Cardiac muscle cell (in vitro differentiated cells and primary cell): ENCODE results near the gene GATAD2A. TPM values are rescaled to one million over a fixed set of nuclear protein-coding genes. Genes with fewer than 3 reads are reported as not detected.

Experiments
- DNase-seq, 2 donors: peaks; one replicate each; pipeline versions ENCODE4 v3.0.0 to v3.0.0-alpha.2; 2010 to 2017; ENCODE audit warnings: low read depth in 1 of 2, low spot score in 1 of 2
- H3K27ac ChIP-seq: fragments of 200-600 bp; sonication (generic); 2 replicates; pipeline ENCODE4 v1.5.1; 2016
- H3K27me3 ChIP-seq: fragments of 200-600 bp; sonication (generic); 2 replicates; pipeline ENCODE4 v1.6.0; 2016; ENCODE audit warnings: control low read depth
- H3K36me3 ChIP-seq: fragments of 200-600 bp; sonication (generic); 2 replicates; pipeline ENCODE4 v1.5.1; 2016; ENCODE audit warnings: control low read depth
- H3K4me1 ChIP-seq: fragments of 200-600 bp; sonication (generic); 2 replicates; pipeline ENCODE4 v1.8.1; 2017; ENCODE audit warnings: low read depth, mild to moderate bottlenecking, mixed run types
- H3K4me3 ChIP-seq: fragments of 200-600 bp; sonication (generic); 2 replicates; pipeline ENCODE4 v1.5.1; 2016; ENCODE audit warnings: mild to moderate bottlenecking
- H3K9me3 ChIP-seq: fragments of 200-600 bp; sonication (generic); 2 replicates; pipeline ENCODE4 v1.5.1; 2017; ENCODE audit warnings: low read depth, mild to moderate bottlenecking, control low read depth
- CTCF ChIP-seq: IDR thresholded peaks from 2 replicates; pipeline ENCODE4 v1.5.1; 2012; ENCODE audit warnings: low read depth, mild to moderate bottlenecking, low read length
- polyA plus RNA-seq: library from polyadenylated mRNA; unstranded; fragments of >200 nt; fragmentation: Nextera tagmentation; extraction: Ambion mirVana; gene quantifications from 2 replicates; pipeline ENCODE4 v1.2.1, GENCODE V29; 2016
- total RNA-seq: library from RNA; depleted of rRNA; stranded (reverse); fragments of >200 nt; gene quantifications from 2 replicates; pipeline ENCODE4 v1.2.3, GENCODE V29; 2016

The GATAD2A gene
- total and polyA plus RNA-seq, 2 experiments from 2014 or later: 32.3 to 98.3 TPM

- peaks cover 56% of the 10 kb centered on the region for H3K4me1 ChIP-seq
- H3K9me3 ChIP-seq: no peaks in the 10 kb centered on the region
- H3K27ac ChIP-seq: peak overlapping the region; percentile 95
- TF ChIP-seq CTCF: no peak
- no peak overlapping the region for H3K4me3 ChIP-seq
- DNase-seq: peak; percentile 48 to 57
- no peaks in the 10 kb centered on the region for H3K27me3 ChIP-seq
- H3K36me3 ChIP-seq: no peaks in the 10 kb centered on the region
Measured at GRCh38 chr19:19460761-19461265, 55.3 kb downstream of the GATAD2A start.

GRCh38 chr19:19461306-19461670 lies 55.8 kb downstream of the GATAD2A start:
- no peaks in the 10 kb centered on the region for H3K27me3 ChIP-seq
- H3K27ac ChIP-seq: peak overlapping the region; percentile 95
- H3K36me3 ChIP-seq: no peaks in the 10 kb centered on the region
- no peaks in the 10 kb centered on the region for H3K9me3 ChIP-seq
- TF ChIP-seq CTCF: no peak
- peaks cover 56% of the 10 kb centered on the region for H3K4me1 ChIP-seq
- H3K4me3 ChIP-seq: no peak overlapping the region
- DNase-seq: no peak

GRCh38 chr19:19461671-19462622 lies 56.5 kb downstream of the GATAD2A start:
- peak; percentile 65 to 96 for DNase-seq
- TF ChIP-seq CTCF: no peak
- Histone ChIP-seq H3K4me1 (peaks cover 49% of the 10 kb centered on the region), H3K9me3 (no peaks in the 10 kb centered on the region), H3K27me3 (no peaks in the 10 kb centered on the region), H3K36me3 (no peaks in the 10 kb centered on the region), H3K27ac (peak overlapping the region; percentile 95), H3K4me3 (peak overlapping the region; percentile 5)

- Histone ChIP-seq H3K4me3 (no peak overlapping the region), H3K36me3 (no peaks in the 10 kb centered on the region), H3K27ac (peak overlapping the region; percentile 95), H3K27me3 (no peaks in the 10 kb centered on the region), H3K9me3 (no peaks in the 10 kb centered on the region), H3K4me1 (peaks cover 49% of the 10 kb centered on the region)
- no peak for TF ChIP-seq CTCF
- peak in 1 of 2 donors; percentile 68 for DNase-seq
Measured at GRCh38 chr19:19463348-19464117, 58.1 kb downstream of the GATAD2A start.

GRCh38 chr19:19464339-19465098 lies 59.0 kb downstream of the GATAD2A start:
- no peaks in the 10 kb centered on the region for H3K27me3 ChIP-seq
- no peaks in the 10 kb centered on the region for H3K36me3 ChIP-seq
- H3K4me3 ChIP-seq: no peak overlapping the region
- peaks cover 49% of the 10 kb centered on the region for H3K4me1 ChIP-seq
- peak overlapping the region; percentile 95 for H3K27ac ChIP-seq
- no peaks in the 10 kb centered on the region for H3K9me3 ChIP-seq
- peak; percentile 76 to 80 for DNase-seq
- TF ChIP-seq CTCF: no peak
